GM12875 (cell line): ENCODE measurements around the gene AIG1.

Experiments used
- H3K4me3 ChIP-seq: one replicate; pipeline ENCODE4 v1.5.1; 2011; ENCODE audit warnings: low read depth, low read length, control low read depth
- CTCF ChIP-seq: IDR thresholded peaks from 2 replicates; pipeline ENCODE4 v1.5.1; 2011; ENCODE audit warnings: low read depth, mild to moderate bottlenecking, control low read depth, inconsistent platforms, low read length, moderate library complexity, borderline replicate concordance; ENCODE audit not compliant: insufficient read depth

AIG1 gene

GRCh38 chr6:143177706-143178105 lies 117.0 kb downstream of the AIG1 start:
- no peak for TF ChIP-seq CTCF

DNA sequence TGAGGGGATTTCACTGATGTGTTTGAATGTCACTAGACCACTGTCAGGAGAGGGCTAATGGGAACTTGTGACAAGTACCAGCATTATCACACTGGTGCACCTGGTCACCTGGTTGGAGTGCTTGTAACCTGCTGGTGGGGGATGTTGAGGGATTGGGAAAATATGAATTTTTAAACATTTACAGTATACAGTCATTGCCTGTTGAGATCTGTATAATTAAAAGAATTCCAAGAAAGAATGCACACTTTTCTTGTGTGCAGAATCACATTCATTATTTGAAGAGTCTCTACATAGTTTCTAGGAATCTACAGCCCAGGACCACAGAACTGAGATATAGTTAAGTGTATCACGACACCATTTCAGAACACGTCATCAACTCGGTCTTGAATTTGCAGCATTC lies 118.4 kb downstream of the AIG1 start:
- H3K4me3 ChIP-seq: no peak overlapping the region

More at GRCh38 chr6:143177706-143178105, 117.0 kb downstream of the AIG1 start:
- H3K4me3 ChIP-seq: no peak overlapping the region

GRCh38 chr6:143179901-143180612 lies 119.4 kb downstream of the AIG1 start:
- no peak for TF ChIP-seq CTCF
- no peak overlapping the region for H3K4me3 ChIP-seq

More for the DNA sequence above, 118.4 kb downstream of the AIG1 start:
- no peak for TF ChIP-seq CTCF

DNA sequence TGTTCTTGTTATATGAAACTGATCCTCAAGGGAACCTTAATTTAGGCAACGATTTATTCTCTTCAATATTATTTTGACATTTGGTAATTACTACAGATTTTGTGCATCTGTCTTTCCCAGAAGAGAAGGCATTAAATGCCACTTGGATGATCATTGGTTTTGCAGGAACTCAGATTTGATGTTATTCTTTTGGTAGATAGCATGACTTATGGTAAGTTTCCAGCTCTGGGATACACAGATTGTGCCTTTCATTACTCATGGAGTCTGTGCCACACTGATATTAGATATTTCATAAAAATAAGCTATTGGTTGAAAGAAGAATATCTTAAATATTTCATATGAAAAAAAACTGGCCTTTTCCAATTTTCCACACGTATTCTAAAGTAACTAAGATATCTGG lies 120.1 kb downstream of the AIG1 start:
- TF ChIP-seq CTCF: no peak
- H3K4me3 ChIP-seq: no peak overlapping the region

DNA sequence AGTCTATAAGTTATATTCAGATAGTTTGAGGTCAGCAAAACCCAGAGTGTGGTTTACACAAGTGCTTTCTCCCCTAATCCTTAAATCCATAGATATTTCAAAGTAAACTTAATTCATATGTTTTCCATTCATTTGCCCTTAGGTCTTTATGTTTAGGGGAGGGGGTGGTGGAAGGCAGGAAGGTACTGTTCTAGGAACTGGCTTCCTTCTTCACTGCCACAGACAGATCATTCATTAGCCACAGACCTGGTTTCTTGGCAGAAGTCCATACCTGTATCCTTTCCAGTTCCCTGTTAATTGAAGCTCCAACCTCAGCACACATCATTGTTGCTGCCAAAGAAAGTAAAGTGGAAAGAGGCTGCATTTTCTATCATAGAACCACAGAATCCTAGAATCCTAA lies 123.0 kb downstream of the AIG1 start:
- no peak overlapping the region for H3K4me3 ChIP-seq
- TF ChIP-seq CTCF: no peak

GRCh38 chr6:143185288-143185687 lies 124.6 kb downstream of the AIG1 start:
- no peak overlapping the region for H3K4me3 ChIP-seq
- TF ChIP-seq CTCF: no peak

GRCh38 chr6:143187238-143187923 lies 126.7 kb downstream of the AIG1 start:
- TF ChIP-seq CTCF: no peak
- H3K4me3 ChIP-seq: no peak overlapping the region
